ENCODE measurements around the gene C9orf85.

DNA sequence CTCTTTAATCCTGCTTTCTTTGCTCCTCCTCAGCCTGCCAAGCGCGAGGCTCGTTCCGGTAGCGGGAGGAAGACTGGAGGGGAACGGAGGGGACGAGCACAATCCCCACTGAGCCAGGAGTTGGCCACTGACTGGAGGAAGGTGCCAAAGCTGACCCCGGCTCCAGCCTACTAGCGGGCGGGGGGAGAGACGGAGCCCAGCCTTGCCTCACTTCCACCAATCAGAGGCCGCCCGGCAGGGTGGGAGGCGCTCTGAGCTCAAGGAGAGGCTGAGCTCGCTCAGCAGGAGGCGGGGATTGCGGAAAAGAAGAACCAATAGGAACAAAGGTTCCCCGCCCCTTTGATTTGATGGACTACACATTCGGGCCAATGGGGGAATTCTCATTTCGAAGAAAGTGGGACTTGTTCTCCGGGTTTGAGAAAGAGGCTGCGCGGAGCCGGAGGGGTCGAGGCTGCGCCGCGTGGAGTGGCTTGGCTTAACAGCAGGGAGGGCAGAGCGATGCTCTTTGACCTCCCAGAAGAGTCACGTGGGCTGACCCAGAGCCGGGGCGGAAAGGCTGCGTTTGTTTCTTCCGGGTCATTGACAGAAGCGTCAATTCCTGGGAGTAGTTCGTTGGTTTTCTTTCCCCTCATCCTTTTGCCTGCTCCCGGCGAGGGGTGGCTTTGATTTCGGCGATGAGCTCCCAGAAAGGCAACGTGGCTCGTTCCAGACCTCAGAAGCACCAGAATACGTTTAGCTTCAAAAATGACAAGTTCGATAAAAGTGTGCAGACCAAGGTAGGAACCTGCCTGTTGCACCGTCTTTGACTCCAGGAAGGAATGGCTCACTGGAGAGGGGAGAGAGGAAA lies at the start of gene C9orf85, which contains the start of gene ABHD17B:
- TF ChIP-seq, protein P1, sequence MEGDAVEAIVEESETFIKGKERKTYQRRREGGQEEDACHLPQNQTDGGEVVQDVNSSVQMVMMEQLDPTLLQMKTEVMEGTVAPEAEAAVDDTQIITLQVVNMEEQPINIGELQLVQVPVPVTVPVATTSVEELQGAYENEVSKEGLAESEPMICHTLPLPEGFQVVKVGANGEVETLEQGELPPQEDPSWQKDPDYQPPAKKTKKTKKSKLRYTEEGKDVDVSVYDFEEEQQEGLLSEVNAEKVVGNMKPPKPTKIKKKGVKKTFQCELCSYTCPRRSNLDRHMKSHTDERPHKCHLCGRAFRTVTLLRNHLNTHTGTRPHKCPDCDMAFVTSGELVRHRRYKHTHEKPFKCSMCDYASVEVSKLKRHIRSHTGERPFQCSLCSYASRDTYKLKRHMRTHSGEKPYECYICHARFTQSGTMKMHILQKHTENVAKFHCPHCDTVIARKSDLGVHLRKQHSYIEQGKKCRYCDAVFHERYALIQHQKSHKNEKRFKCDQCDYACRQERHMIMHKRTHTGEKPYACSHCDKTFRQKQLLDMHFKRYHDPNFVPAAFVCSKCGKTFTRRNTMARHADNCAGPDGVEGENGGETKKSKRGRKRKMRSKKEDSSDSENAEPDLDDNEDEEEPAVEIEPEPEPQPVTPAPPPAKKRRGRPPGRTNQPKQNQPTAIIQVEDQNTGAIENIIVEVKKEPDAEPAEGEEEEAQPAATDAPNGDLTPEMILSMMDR (IDR thresholded peaks at IDR 0.05) = no peak
- peak; percentile 81 to 98 for TF ChIP-seq POLR2A (IDR thresholded peaks at IDR 0.05)
